ENCODE measurements around the gene ZNF468.

DNA sequence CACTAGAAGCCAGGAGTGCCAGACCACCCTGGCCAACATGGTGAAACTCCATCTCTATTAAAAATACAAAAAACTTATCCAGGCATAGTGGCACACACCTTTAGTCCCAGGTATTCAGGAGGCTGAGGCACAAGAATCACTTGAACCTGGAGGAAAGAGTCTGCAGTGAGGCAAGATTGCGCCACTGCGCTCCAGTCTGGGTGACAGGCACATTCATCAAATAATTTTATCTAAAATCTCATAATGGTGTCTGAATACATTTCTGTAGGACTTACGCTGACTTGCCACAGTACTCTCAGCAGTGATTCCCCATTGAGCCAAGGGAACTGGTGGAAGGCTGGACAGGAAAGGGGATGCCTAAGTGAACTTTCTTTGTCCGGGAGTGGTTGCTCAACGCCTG is 31.7 kb downstream of the ZNF468 start:
- TF ChIP-seq, protein P1, sequence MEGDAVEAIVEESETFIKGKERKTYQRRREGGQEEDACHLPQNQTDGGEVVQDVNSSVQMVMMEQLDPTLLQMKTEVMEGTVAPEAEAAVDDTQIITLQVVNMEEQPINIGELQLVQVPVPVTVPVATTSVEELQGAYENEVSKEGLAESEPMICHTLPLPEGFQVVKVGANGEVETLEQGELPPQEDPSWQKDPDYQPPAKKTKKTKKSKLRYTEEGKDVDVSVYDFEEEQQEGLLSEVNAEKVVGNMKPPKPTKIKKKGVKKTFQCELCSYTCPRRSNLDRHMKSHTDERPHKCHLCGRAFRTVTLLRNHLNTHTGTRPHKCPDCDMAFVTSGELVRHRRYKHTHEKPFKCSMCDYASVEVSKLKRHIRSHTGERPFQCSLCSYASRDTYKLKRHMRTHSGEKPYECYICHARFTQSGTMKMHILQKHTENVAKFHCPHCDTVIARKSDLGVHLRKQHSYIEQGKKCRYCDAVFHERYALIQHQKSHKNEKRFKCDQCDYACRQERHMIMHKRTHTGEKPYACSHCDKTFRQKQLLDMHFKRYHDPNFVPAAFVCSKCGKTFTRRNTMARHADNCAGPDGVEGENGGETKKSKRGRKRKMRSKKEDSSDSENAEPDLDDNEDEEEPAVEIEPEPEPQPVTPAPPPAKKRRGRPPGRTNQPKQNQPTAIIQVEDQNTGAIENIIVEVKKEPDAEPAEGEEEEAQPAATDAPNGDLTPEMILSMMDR (IDR thresholded peaks at IDR 0.05), result no peak
- TF ChIP-seq POLR2A (IDR thresholded peaks at IDR 0.05) (no peak), POLR2AphosphoS5 (IDR thresholded peaks at IDR 0.05) (no peak)

Data from prostate gland (tissue), 2 donors.